DND-41 (cell line): ENCODE data around the gene SLC25A38.

ENCODE experiments used
- ATAC-seq: fragments of 200-7000 bp; cut with Tn5 transposase; 3 replicates; pipeline ENCODE4 v1.9.1; 2021; ENCODE audit warnings: low read depth; ENCODE audit not compliant: insufficient read depth
- DNase-seq: peaks from one replicate; pipeline ENCODE4 v3.0.0-alpha.2; 2020
- H2AFZ ChIP-seq: 2 replicates; pipeline ENCODE4 v1.6.0; 2012; ENCODE audit warnings: low read depth, low read length
- H3K27ac ChIP-seq: 2 replicates; pipeline ENCODE4 v1.5.1; 2012; ENCODE audit warnings: low read length, inconsistent platforms
- H3K27me3 ChIP-seq: fragments of 200-600 bp; sonication (generic); 2 replicates; pipeline ENCODE4 v1.6.0; 2012; ENCODE audit warnings: low read length, mild to moderate bottlenecking, inconsistent platforms; ENCODE audit not compliant: insufficient read depth, poor library complexity
- H3K36me3 ChIP-seq: 2 replicates; pipeline ENCODE4 v1.5.1; 2012; ENCODE audit warnings: low read length, inconsistent platforms; ENCODE audit not compliant: insufficient read depth
- H3K4me1 ChIP-seq: 2 replicates; pipeline ENCODE4 v1.5.1; 2012; ENCODE audit warnings: mild to moderate bottlenecking, low read length; ENCODE audit not compliant: insufficient read depth
- H3K4me2 ChIP-seq: 2 replicates; pipeline ENCODE4 v1.6.0; 2012; ENCODE audit warnings: mild to moderate bottlenecking, moderate library complexity, low read length, inconsistent platforms; ENCODE audit not compliant: insufficient read depth
- H3K4me3 ChIP-seq, 2 experiments: fragments of 200-600 bp in 1 of 2; shearing (Covaris generic) in 1 of 2; 2 replicates each; pipeline ENCODE4 v1.5.1; 2012 to 2016; ENCODE audit warnings: inconsistent platforms in 2 of 2, low read length in 2 of 2, mild to moderate bottlenecking in 2 of 2, low read depth in 1 of 2, moderate library complexity in 1 of 2
- H3K79me2 ChIP-seq: 2 replicates; pipeline ENCODE4 v1.6.0; 2012; ENCODE audit warnings: low read length, inconsistent platforms; ENCODE audit not compliant: insufficient read depth
- H3K9ac ChIP-seq: 2 replicates; pipeline ENCODE4 v1.6.0; 2012; ENCODE audit warnings: low read depth, mild to moderate bottlenecking, inconsistent platforms, low read length, moderate library complexity
- H3K9me3 ChIP-seq: 2 replicates; pipeline ENCODE4 v1.5.1; 2012; ENCODE audit warnings: low read length, moderate library complexity, mild to moderate bottlenecking, inconsistent platforms; ENCODE audit not compliant: insufficient read depth, severe bottlenecking
- H4K20me1 ChIP-seq: 2 replicates; pipeline ENCODE4 v1.6.0; 2012; ENCODE audit warnings: low read length; ENCODE audit not compliant: insufficient read depth
- EZH2 ChIP-seq: IDR thresholded peaks from 3 replicates; pipeline ENCODE4 v1.6.1; 2012; ENCODE audit warnings: borderline replicate concordance, low read depth, mild to moderate bottlenecking, moderate library complexity, low read length, inconsistent platforms; ENCODE audit not compliant: severe bottlenecking
- TF ChIP-seq, protein P1 (sequence below): IDR thresholded peaks from 2 replicates; pipeline ENCODE4 v1.5.1; 2012; ENCODE audit warnings: borderline replicate concordance, low read length, moderate library complexity, mild to moderate bottlenecking; ENCODE audit not compliant: poor library complexity, severe bottlenecking; ENCODE audit errors: extremely low read depth

Gene SLC25A38

GRCh38 chr3:39378957-39379777 is 4.0 kb upstream of the SLC25A38 start:
- ATAC-seq: no peak
- H2AFZ ChIP-seq: no peak overlapping the region
- no peak for DNase-seq
- no peak for TF ChIP-seq EZH2
- TF ChIP-seq, protein P1, sequence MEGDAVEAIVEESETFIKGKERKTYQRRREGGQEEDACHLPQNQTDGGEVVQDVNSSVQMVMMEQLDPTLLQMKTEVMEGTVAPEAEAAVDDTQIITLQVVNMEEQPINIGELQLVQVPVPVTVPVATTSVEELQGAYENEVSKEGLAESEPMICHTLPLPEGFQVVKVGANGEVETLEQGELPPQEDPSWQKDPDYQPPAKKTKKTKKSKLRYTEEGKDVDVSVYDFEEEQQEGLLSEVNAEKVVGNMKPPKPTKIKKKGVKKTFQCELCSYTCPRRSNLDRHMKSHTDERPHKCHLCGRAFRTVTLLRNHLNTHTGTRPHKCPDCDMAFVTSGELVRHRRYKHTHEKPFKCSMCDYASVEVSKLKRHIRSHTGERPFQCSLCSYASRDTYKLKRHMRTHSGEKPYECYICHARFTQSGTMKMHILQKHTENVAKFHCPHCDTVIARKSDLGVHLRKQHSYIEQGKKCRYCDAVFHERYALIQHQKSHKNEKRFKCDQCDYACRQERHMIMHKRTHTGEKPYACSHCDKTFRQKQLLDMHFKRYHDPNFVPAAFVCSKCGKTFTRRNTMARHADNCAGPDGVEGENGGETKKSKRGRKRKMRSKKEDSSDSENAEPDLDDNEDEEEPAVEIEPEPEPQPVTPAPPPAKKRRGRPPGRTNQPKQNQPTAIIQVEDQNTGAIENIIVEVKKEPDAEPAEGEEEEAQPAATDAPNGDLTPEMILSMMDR: no peak
- H3K9me3 ChIP-seq: no peaks in the 10 kb centered on the region
- H3K4me1 ChIP-seq: peaks cover 41% of the 10 kb centered on the region
- H3K79me2 ChIP-seq: peaks cover 20% of the 10 kb centered on the region
- H3K27ac ChIP-seq: no peak overlapping the region
- peaks cover 6% of the 10 kb centered on the region; the same call in 1 of the 2 replicates for H4K20me1 ChIP-seq
- no peaks in the 10 kb centered on the region for H3K27me3 ChIP-seq
- no peak overlapping the region for H3K4me2 ChIP-seq
- no peak overlapping the region for H3K4me3 ChIP-seq
- H3K36me3 ChIP-seq: no peaks in the 10 kb centered on the region; the same call in 1 of the 2 replicates
- H3K9ac ChIP-seq: no peak overlapping the region

DNA sequence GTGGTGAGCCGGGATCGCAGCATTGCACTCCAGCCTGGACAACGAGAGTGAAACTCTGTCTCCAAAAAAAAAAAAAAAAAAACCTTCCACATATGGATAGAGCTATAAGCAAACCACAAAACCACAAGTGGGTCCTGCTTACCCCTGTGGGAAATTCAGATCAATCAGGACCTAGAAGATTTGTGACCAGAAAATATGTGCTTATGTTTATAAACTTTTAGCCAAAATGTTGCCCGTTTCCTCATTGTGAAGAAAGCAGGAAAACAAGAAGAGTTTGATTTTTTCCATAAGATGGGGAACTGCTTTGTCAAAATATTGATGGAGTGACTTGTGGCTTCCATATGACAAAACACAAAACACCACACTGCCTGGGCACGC is 3.4 kb upstream of the SLC25A38 start:
- Histone ChIP-seq H3K9ac (no peak overlapping the region), H3K9me3 (no peaks in the 10 kb centered on the region), H3K27me3 (no peaks in the 10 kb centered on the region), H3K4me3 (no peak overlapping the region), H2AFZ (no peak overlapping the region), H3K36me3 (peaks cover 4% of the 10 kb centered on the region; the same call in 1 of the 2 replicates), H3K4me2 (no peak overlapping the region), H3K27ac (no peak overlapping the region), H3K79me2 (peaks cover 26% of the 10 kb centered on the region), H4K20me1 (peaks cover 10% of the 10 kb centered on the region), H3K4me1 (peaks cover 45% of the 10 kb centered on the region)
- TF ChIP-seq, protein P1: no peak
- TF ChIP-seq EZH2: no peak
- no peak for ATAC-seq
- no peak for DNase-seq

GRCh38 chr3:39381432-39381831 is 1.7 kb upstream of the SLC25A38 start:
- Histone ChIP-seq H4K20me1 (peaks cover 26% of the 10 kb centered on the region), H3K79me2 (peaks cover 43% of the 10 kb centered on the region), H3K27ac (peak overlapping the region; percentile 3; the same call in 1 of the 2 replicates), H3K4me3 (no peak overlapping the region), H3K9me3 (no peaks in the 10 kb centered on the region), H3K27me3 (no peaks in the 10 kb centered on the region), H3K9ac (no peak overlapping the region), H3K36me3 (peaks cover 19% of the 10 kb centered on the region), H3K4me2 (no peak overlapping the region), H2AFZ (no peak overlapping the region), H3K4me1 (peaks cover 61% of the 10 kb centered on the region)
- no peak for TF ChIP-seq EZH2
- TF ChIP-seq, protein P1: no peak
- DNase-seq: no peak
- ATAC-seq: no peak
